ENCODE results near the gene AKT2. TPM values are rescaled to one million over a fixed set of nuclear protein-coding genes. Genes with fewer than 3 reads are reported as not detected.

The AKT2 gene
- total RNA-seq, 1 experiment from 2014 or later = 149 TPM

- intact Hi-C loops (cut with micrococcal nuclease; ENCODE audit: unreplicated experiment) = no loop called here
- CTCF ChIA-PET = no interaction called here
- no peaks in the 10 kb centered on the region for H3K9me2 ChIP-seq (ENCODE audit: insufficient read depth)
- H3K36me3 ChIP-seq (ENCODE audit: low read depth) = peaks cover 11% of the 10 kb centered on the region; the same call in 1 of the 2 replicates
- H2AFZ ChIP-seq = no peak overlapping the region
- no peak overlapping the region for H3K4me3 ChIP-seq
- BruUV-seq (replicated peaks) = no TSS peak
- peaks cover 4% of the 10 kb centered on the region for H3K4me1 ChIP-seq (replicated peaks; ENCODE audit: insufficient read depth)
- peaks cover under 1% of the 10 kb centered on the region; the same call in 1 of the 2 replicates for H3F3A ChIP-seq (ENCODE audit: insufficient read depth, low read depth)
- 0 out of 2 replicates have a peak, but pooled peaks cover 14% of the 10 kb centered on the region for H3K79me2 ChIP-seq (ENCODE audit: low read depth)
- TF ChIP-seq EZH2 (IDR thresholded peaks at IDR 0.05; ENCODE audit: low read depth) (no peak), CTCF (conservative IDR thresholded peaks at IDR 0.05) (no peak)
- H3K27me3 ChIP-seq (ENCODE audit: insufficient read depth, low read depth) = no peaks in the 10 kb centered on the region
- H3K27ac ChIP-seq = no peak overlapping the region
- no peak overlapping the region for H3K4me2 ChIP-seq
- no peak for DNase-seq
- POLR2A ChIA-PET (ENCODE audit: unreplicated experiment) = no interaction called here
- no peaks in the 10 kb centered on the region for H3K9me3 ChIP-seq (ENCODE audit: insufficient read depth, low read depth)
- peaks cover 16% of the 10 kb centered on the region for H4K20me1 ChIP-seq (ENCODE audit: insufficient read depth)
Measured at GRCh38 chr19:40251244-40251643, 33.9 kb downstream of the AKT2 start.

DNA sequence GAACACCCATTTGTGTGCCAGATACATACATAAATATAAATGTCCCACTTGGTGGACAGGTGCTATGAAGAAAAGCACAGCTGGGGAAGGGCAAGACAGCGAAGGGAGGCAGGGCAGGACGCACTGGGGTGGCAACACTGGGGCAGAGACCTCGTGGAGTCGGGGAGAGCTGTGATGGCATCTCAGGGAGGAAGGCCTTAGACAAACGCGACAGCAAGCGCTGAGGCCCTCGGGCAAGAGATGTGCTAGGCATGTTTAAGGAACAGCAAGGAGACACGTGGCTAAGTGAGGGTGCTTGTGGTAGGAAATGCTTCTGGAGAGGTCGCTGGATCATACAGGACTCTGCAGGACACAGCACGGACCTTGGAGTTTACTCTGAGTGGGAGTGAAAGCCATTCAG lies 35.4 kb downstream of the AKT2 start:
- Histone ChIP-seq H3K27me3 (ENCODE audit: insufficient read depth, low read depth) (no peaks in the 10 kb centered on the region), H3K79me2 (ENCODE audit: low read depth) (0 out of 2 replicates have a peak, but pooled peaks cover 17% of the 10 kb centered on the region), H3F3A (ENCODE audit: insufficient read depth, low read depth) (no peaks in the 10 kb centered on the region), H2AFZ (no peak overlapping the region), H3K4me2 (no peak overlapping the region), H3K4me1 (replicated peaks; ENCODE audit: insufficient read depth) (no peaks in the 10 kb centered on the region), H3K36me3 (ENCODE audit: low read depth) (peaks cover 6% of the 10 kb centered on the region; the same call in 1 of the 2 replicates), H3K9me2 (ENCODE audit: insufficient read depth) (no peaks in the 10 kb centered on the region), H3K9me3 (ENCODE audit: insufficient read depth, low read depth) (no peaks in the 10 kb centered on the region), H3K4me3 (no peak overlapping the region), H3K27ac (no peak overlapping the region), H4K20me1 (ENCODE audit: insufficient read depth) (peaks cover 16% of the 10 kb centered on the region; the same call in 1 of the 2 replicates)
- CTCF ChIA-PET = no interaction called here
- no TSS peak for BruUV-seq (replicated peaks)
- no peak for DNase-seq
- TF ChIP-seq EZH2 (IDR thresholded peaks at IDR 0.05; ENCODE audit: low read depth) (no peak), CTCF (conservative IDR thresholded peaks at IDR 0.05) (no peak)
- intact Hi-C loops (cut with micrococcal nuclease; ENCODE audit: unreplicated experiment) = no loop called here
- POLR2A ChIA-PET (ENCODE audit: unreplicated experiment) = no interaction called here

- Histone ChIP-seq H3K9me2 (ENCODE audit: insufficient read depth) (no peaks in the 10 kb centered on the region), H3K9me3 (ENCODE audit: insufficient read depth, low read depth) (no peaks in the 10 kb centered on the region), H3K27ac (no peak overlapping the region), H4K20me1 (ENCODE audit: insufficient read depth) (peaks cover 16% of the 10 kb centered on the region; the same call in 1 of the 2 replicates), H3K27me3 (ENCODE audit: insufficient read depth, low read depth) (no peaks in the 10 kb centered on the region), H3F3A (ENCODE audit: insufficient read depth, low read depth) (no peaks in the 10 kb centered on the region), H3K79me2 (ENCODE audit: low read depth) (0 out of 2 replicates have a peak, but pooled peaks cover 14% of the 10 kb centered on the region), H3K4me2 (no peak overlapping the region), H2AFZ (no peak overlapping the region), H3K36me3 (ENCODE audit: low read depth) (0 out of 2 replicates have a peak, but pooled peaks cover 3% of the 10 kb centered on the region), H3K4me1 (replicated peaks; ENCODE audit: insufficient read depth) (no peaks in the 10 kb centered on the region), H3K4me3 (no peak overlapping the region)
- ChIA-PET CTCF (no interaction called here), POLR2A (ENCODE audit: unreplicated experiment) (no interaction called here)
- BruUV-seq (replicated peaks) = no TSS peak
- no peak for TF ChIP-seq EZH2 (IDR thresholded peaks at IDR 0.05; ENCODE audit: low read depth)
- TF ChIP-seq CTCF (conservative IDR thresholded peaks at IDR 0.05) = no peak
- intact Hi-C loops (cut with micrococcal nuclease; ENCODE audit: unreplicated experiment) = no loop called here
- no peak for DNase-seq
Measured at GRCh38 chr19:40249201-40249600, 35.9 kb downstream of the AKT2 start.

Data from PC-9 (cell line).